HL-60 (cell line): ENCODE measurements around the gene TSHZ2.

ENCODE experiments used
- DNase-seq, 2 experiments: peaks; one replicate each; pipeline ENCODE4 v3.0.0-alpha.2; 2010 to 2020; ENCODE audit warnings: low read depth in 1 of 2, low spot score in 1 of 2
- H3K27ac ChIP-seq: fragments of 250-450 bp; sonication (Bioruptor Pico); replicated peaks from 2 replicates; pipeline ENCODE4 v1.5.1; 2020; ENCODE audit warnings: mild to moderate bottlenecking, moderate library complexity
- H3K27me3 ChIP-seq: fragments of 250-450 bp; sonication (Bioruptor Pico); 2 replicates; pipeline ENCODE4 v1.5.1; 2021; ENCODE audit warnings: mild to moderate bottlenecking, moderate library complexity; ENCODE audit not compliant: insufficient read depth, poor library complexity, severe bottlenecking
- H3K4me3 ChIP-seq: replicated peaks from 2 replicates; pipeline ENCODE4 v1.5.1; 2011; ENCODE audit warnings: mild to moderate bottlenecking, control low read depth, low read length; ENCODE audit not compliant: insufficient read depth
- CTCF ChIP-seq: IDR thresholded peaks from one replicate; pipeline ENCODE4 v1.5.1; 2011; ENCODE audit warnings: low read length, control low read depth, inconsistent platforms; ENCODE audit not compliant: insufficient read depth
- GABPA ChIP-seq: IDR thresholded peaks from 2 replicates; pipeline ENCODE4 v1.6.1; 2012; ENCODE audit warnings: low read depth
- POLR2AphosphoS5 ChIP-seq: IDR thresholded peaks from 2 replicates; pipeline ENCODE4 v1.6.1; 2012; ENCODE audit warnings: low read depth
- REST ChIP-seq: IDR thresholded peaks from 2 replicates; pipeline ENCODE4 v1.6.1; 2012; ENCODE audit warnings: low read depth; ENCODE audit not compliant: insufficient replicate concordance
- SPI1 ChIP-seq: IDR thresholded peaks from 2 replicates; pipeline ENCODE4 v1.6.1; 2012; ENCODE audit warnings: low read depth, mild to moderate bottlenecking, borderline replicate concordance

TSHZ2 gene

GRCh38 chr20:53352727-53353440 lies 380.7 kb downstream of the TSHZ2 start:
- no peak overlapping the region for H3K27ac ChIP-seq
- TF ChIP-seq SPI1 (no peak), CTCF (no peak), REST (no peak), GABPA (no peak), POLR2AphosphoS5 (no peak)
- H3K4me3 ChIP-seq, result no peak overlapping the region
- H3K27me3 ChIP-seq, result no peaks in the 10 kb centered on the region
- DNase-seq, result no peak

GRCh38 chr20:53354314-53354713 lies 382.2 kb downstream of the TSHZ2 start:
- TF ChIP-seq CTCF (no peak), REST (no peak)
- Histone ChIP-seq H3K27me3 (no peaks in the 10 kb centered on the region), H3K4me3 (no peak overlapping the region), H3K27ac (no peak overlapping the region)
- no peak for DNase-seq

GRCh38 chr20:53355790-53356189 lies 383.6 kb downstream of the TSHZ2 start:
- Histone ChIP-seq H3K27me3 (no peaks in the 10 kb centered on the region), H3K4me3 (no peak overlapping the region), H3K27ac (no peak overlapping the region)
- DNase-seq, result no peak
- TF ChIP-seq SPI1 (no peak), POLR2AphosphoS5 (no peak), CTCF (no peak), GABPA (no peak), REST (no peak)
